Keratinocyte (primary cell): ENCODE results near the gene LY6G6C. TPM values are rescaled to one million over a fixed set of nuclear protein-coding genes. Genes with fewer than 3 reads are reported as not detected.

ENCODE experiments used
- DNase-seq: peaks from one replicate; pipeline ENCODE4 v3.0.0-alpha.2; 2011; ENCODE audit warnings: low read depth, missing footprints, low spot score
- FAIRE-seq: peaks from 2 replicates; lab custom pipeline; 2011; peaks lifted over from hg19 to GRCh38; lab: Jason Lieb, UNC
- H2AFZ ChIP-seq: 2 replicates; pipeline ENCODE4 v1.6.0; 2012; ENCODE audit warnings: low read length, control low read depth, inconsistent platforms; ENCODE audit not compliant: control insufficient read depth
- H3K27ac ChIP-seq: 2 replicates; pipeline ENCODE4 v1.5.1; 2011; ENCODE audit warnings: low read length; ENCODE audit not compliant: control insufficient read depth, insufficient read depth
- H3K27me3 ChIP-seq: 3 replicates; pipeline ENCODE4 v1.6.0; 2011; ENCODE audit warnings: low read length; ENCODE audit not compliant: control insufficient read depth, insufficient read depth; ENCODE audit errors: extremely low read depth
- H3K36me3 ChIP-seq, 2 experiments: 2 replicates in 1 of 2; 3 replicates in 1 of 2; pipeline ENCODE4 v1.5.1; 2011; ENCODE audit warnings: low read length in 2 of 2, mild to moderate bottlenecking in 1 of 2; ENCODE audit not compliant: control insufficient read depth in 2 of 2, insufficient read depth in 2 of 2; ENCODE audit errors: extremely low read depth in 1 of 2
- H3K4me1 ChIP-seq: 3 replicates; pipeline ENCODE4 v1.5.1; 2011; ENCODE audit warnings: low read length; ENCODE audit not compliant: control insufficient read depth, insufficient read depth; ENCODE audit errors: extremely low read depth
- H3K4me2 ChIP-seq: 3 replicates; pipeline ENCODE4 v1.6.0; 2011; ENCODE audit warnings: low read depth, low read length; ENCODE audit not compliant: control insufficient read depth, insufficient read depth; ENCODE audit errors: extremely low read depth
- H3K4me3 ChIP-seq, 3 experiments: fragments of 200-600 bp in 1 of 3; sonication (generic) in 1 of 3; 2 replicates in 2 of 3; 3 replicates in 1 of 3; pipeline ENCODE4 v1.5.1; 2011 to 2016; ENCODE audit warnings: low read length in 3 of 3, mild to moderate bottlenecking in 3 of 3, control low read depth in 2 of 3, inconsistent platforms in 1 of 3, low read depth in 1 of 3, mixed read lengths in 1 of 3, mixed run types in 1 of 3, moderate library complexity in 1 of 3; ENCODE audit not compliant: control insufficient read depth in 2 of 3, insufficient read depth in 2 of 3; ENCODE audit errors: extremely low read depth in 1 of 3
- H3K79me2 ChIP-seq: 2 replicates; pipeline ENCODE4 v1.6.0; 2012; ENCODE audit warnings: low read length; ENCODE audit not compliant: control insufficient read depth, insufficient read depth
- H3K9ac ChIP-seq: 3 replicates; pipeline ENCODE4 v1.6.0; 2011; ENCODE audit warnings: low read length; ENCODE audit not compliant: control insufficient read depth, insufficient read depth; ENCODE audit errors: extremely low read depth
- H3K9me1 ChIP-seq: 3 replicates; pipeline ENCODE4 v1.6.0; 2011; ENCODE audit warnings: low read length; ENCODE audit not compliant: control insufficient read depth, insufficient read depth; ENCODE audit errors: extremely low read depth
- H3K9me3 ChIP-seq: 2 replicates; pipeline ENCODE4 v1.5.1; 2012; ENCODE audit warnings: low read depth, low read length; ENCODE audit not compliant: control insufficient read depth
- H4K20me1 ChIP-seq: 3 replicates; pipeline ENCODE4 v1.6.0; 2011; ENCODE audit warnings: low read length; ENCODE audit not compliant: control insufficient read depth, insufficient read depth; ENCODE audit errors: extremely low read depth
- EZH2 ChIP-seq: IDR thresholded peaks from one replicate; pipeline ENCODE4 v1.6.1; 2012; ENCODE audit warnings: inconsistent platforms, mild to moderate bottlenecking, low read length, moderate library complexity
- dilution Hi-C: fragments of 300-500 bp; cut with MboI; formaldehyde crosslinking; loops from one replicate; pipeline ENCODE4 v1.7.0; 2020; ENCODE audit warnings: low sequenced_read_pairs; ENCODE audit not compliant: extremely low pct_ligation_motif_present
- polyA plus RNA-seq, 5 experiments: library from polyadenylated mRNA; depleted of rRNA in 3 of 5; stranded (reverse) in 3 of 5; stranded (forward) in 1 of 5; unstranded in 1 of 5; fragments of >200 nt; gene quantifications; 1 replicate in 1 of 5; 2 replicates in 3 of 5; 3 replicates in 1 of 5; pipeline versions ENCODE4 v1.2.1 to v1.2.3, GENCODE V29; 2011 to 2012; ENCODE audit warnings: missing spikeins in 2 of 5, low read depth in 1 of 5, low replicate concordance in 1 of 5
- TF ChIP-seq, protein P1 (sequence below), 3 experiments: IDR thresholded peaks in 1 of 3; conservative IDR thresholded peaks in 1 of 3; optimal IDR thresholded peaks in 1 of 3; 2 replicates in 2 of 3; 3 replicates in 1 of 3; pipeline versions ENCODE3 to v1.5.1; 2011; ENCODE audit warnings: low read length in 3 of 3, mild to moderate bottlenecking in 3 of 3, moderate library complexity in 2 of 3, control low read depth in 1 of 3, inconsistent platforms in 1 of 3; ENCODE audit not compliant: insufficient read depth in 2 of 3; ENCODE audit errors: extremely low read depth in 1 of 3

The LY6G6C gene
- polyA plus RNA-seq, 1 donor (not counting 4 experiments of a cell fraction or from before 2014, with no cell fraction given) = 2.4 TPM

DNA sequence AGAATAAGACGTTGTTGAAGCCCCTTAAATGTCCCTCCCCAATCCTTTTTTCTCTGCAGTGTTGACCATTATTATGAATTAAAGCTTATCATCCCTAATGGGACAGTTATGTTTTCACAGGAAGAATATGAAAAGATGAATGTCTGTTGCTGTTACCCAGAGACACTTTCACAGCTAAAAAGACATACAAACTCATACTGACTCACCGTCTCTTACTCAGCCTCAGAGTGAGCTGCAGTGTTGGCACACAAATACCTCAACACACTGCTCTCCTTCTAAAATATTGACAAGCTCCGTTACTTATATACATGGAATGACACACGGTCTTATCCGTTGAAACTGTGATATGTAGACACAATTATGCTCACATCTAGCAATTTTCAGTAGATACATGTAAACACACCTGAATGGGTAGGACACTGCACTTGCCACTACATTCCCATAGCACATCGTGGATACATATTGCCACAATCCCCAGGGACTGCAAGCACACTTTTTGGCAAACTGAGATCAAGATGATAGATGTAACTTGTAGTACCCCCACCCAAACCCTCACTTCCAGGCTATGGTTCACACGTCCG is 31.3 kb upstream of the LY6G6C start:
- TF ChIP-seq, protein P1, sequence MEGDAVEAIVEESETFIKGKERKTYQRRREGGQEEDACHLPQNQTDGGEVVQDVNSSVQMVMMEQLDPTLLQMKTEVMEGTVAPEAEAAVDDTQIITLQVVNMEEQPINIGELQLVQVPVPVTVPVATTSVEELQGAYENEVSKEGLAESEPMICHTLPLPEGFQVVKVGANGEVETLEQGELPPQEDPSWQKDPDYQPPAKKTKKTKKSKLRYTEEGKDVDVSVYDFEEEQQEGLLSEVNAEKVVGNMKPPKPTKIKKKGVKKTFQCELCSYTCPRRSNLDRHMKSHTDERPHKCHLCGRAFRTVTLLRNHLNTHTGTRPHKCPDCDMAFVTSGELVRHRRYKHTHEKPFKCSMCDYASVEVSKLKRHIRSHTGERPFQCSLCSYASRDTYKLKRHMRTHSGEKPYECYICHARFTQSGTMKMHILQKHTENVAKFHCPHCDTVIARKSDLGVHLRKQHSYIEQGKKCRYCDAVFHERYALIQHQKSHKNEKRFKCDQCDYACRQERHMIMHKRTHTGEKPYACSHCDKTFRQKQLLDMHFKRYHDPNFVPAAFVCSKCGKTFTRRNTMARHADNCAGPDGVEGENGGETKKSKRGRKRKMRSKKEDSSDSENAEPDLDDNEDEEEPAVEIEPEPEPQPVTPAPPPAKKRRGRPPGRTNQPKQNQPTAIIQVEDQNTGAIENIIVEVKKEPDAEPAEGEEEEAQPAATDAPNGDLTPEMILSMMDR (optimal IDR thresholded peaks at IDR 0.05 in 1 of 3, IDR thresholded peaks at IDR 0.05 in 1 of 3, conservative IDR thresholded peaks at IDR 0.05 in 1 of 3; ENCODE audit: extremely low read depth in 1 of 3, insufficient read depth in 2 of 3, low read length in 3 of 3) = no peak
- TF ChIP-seq EZH2 = no peak
- dilution Hi-C loops = no loop called here
- Histone ChIP-seq H4K20me1 (no peaks in the 10 kb centered on the region), H3K9me3 (no peaks in the 10 kb centered on the region), H3K36me3 (peaks cover 0 to 2% of the 10 kb centered on the region in 2 experiments), H3K9me1 (no peaks in the 10 kb centered on the region), H3K4me1 (no peaks in the 10 kb centered on the region), H3K9ac (no peak overlapping the region), H3K79me2 (no peaks in the 10 kb centered on the region), H3K4me3 (no peak overlapping the region), H3K4me2 (no peak overlapping the region), H3K27me3 (no peaks in the 10 kb centered on the region), H3K27ac (no peak overlapping the region), H2AFZ (no peak overlapping the region)
- DNase-seq (no peak), FAIRE-seq (no peak)

DNA sequence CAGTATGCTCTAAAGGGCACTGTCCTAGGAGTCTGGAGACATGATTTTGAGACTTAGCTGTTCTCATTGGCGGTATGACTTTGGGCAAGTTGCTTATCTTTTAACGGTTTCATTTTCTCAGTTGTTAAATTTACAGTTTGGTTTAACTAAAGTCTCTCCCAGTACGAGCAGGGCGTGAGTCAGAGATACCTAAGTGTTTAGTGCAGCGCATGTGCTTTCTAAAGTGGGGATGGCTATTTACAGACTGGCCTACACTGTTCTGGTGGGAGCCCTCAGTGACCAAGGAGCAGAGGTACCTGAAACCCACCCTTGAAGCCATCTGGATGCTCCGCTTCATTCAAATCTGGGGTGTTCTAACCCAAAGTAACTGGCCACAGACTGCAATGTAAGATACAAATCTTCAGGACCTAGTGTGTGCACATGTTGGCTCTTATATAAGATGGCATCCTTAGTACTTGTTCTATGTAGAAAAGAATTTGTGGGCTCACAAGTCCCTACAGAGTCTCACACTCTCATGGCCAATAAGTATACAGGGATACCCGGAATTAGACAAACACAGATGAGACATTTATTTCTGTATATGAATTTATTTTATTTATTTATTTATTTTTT is 29.0 kb upstream of the LY6G6C start:
- TF ChIP-seq, protein P1 (optimal IDR thresholded peaks at IDR 0.05 in 1 of 3, IDR thresholded peaks at IDR 0.05 in 1 of 3, conservative IDR thresholded peaks at IDR 0.05 in 1 of 3; ENCODE audit: extremely low read depth in 1 of 3, insufficient read depth in 2 of 3, low read length in 3 of 3) = no peak
- TF ChIP-seq EZH2 = no peak

More for the DNA sequence above, 29.0 kb upstream of the LY6G6C start:
- no peaks in the 10 kb centered on the region for H3K4me1 ChIP-seq
- DNase-seq = no peak
- H3K9me1 ChIP-seq = no peaks in the 10 kb centered on the region
- no peak for FAIRE-seq
- dilution Hi-C loops = no loop called here
- no peak overlapping the region for H3K27ac ChIP-seq
- no peak overlapping the region for H3K9ac ChIP-seq
- H3K27me3 ChIP-seq = no peaks in the 10 kb centered on the region
- no peaks in the 10 kb centered on the region for H3K79me2 ChIP-seq
- peaks cover 0 to 12% of the 10 kb centered on the region in 2 experiments for H3K36me3 ChIP-seq
- no peak overlapping the region for H3K4me2 ChIP-seq
- no peaks in the 10 kb centered on the region for H3K9me3 ChIP-seq
- H2AFZ ChIP-seq = no peak overlapping the region
- H4K20me1 ChIP-seq = no peaks in the 10 kb centered on the region
- no peak overlapping the region for H3K4me3 ChIP-seq
